GM21367 (cell line): ENCODE measurements around the gene BATF3.

Experiments used
- ATAC-seq: cut with Tn5 transposase; IDR thresholded peaks from one replicate; pipeline ENCODE4 v1.9.1; 2021; ENCODE audit not compliant: unreplicated experiment

Gene BATF3

DNA sequence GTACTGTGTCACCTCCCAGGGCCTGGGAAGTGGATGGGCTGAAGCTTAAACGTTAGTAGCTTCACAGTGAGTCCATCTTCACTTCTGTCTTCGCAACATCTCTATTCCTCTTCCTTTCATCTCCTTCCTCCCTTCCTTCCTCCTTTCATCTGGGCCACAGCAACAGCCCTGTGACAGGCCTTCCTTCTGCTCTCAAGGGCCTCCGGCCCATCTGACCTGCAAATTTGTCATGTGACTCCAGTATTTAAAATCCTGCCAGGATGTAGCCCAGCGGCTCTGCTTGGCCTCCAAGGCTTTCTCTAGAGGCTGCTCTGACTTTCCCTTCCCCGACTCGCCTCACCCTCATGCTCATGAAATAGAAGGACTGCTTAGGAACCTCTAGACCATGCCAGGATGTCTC is 10.9 kb upstream of the BATF3 start:
- no peak for ATAC-seq

DNA sequence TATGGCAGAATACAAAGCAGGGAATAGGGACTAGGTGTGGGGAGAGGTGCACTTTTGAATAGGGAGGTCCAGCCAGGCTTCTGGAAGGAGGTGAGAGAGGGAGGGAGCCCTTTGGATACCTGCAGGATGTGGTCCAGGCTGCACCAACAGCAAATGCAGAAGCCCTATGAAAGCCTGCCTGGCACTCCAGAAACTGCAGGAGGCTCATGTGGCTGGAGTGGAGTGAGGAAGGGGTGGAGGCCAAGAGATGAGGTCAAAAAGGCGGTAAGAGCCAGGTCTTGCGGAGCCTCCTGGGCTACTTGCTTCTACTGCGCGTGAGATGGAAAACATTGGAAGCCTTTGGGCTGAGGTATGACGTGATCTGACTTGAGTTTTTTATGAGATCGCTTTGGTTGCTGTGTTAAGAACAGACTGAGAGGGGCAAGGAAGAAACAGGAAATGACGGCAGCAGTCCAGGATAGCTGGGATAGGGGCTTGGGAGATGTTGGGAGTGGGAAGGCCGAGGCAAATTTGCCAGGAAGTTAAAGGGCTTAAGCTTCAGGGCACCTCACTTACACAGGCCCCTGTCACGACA is 4.4 kb upstream of the BATF3 start:
- no peak for ATAC-seq

DNA sequence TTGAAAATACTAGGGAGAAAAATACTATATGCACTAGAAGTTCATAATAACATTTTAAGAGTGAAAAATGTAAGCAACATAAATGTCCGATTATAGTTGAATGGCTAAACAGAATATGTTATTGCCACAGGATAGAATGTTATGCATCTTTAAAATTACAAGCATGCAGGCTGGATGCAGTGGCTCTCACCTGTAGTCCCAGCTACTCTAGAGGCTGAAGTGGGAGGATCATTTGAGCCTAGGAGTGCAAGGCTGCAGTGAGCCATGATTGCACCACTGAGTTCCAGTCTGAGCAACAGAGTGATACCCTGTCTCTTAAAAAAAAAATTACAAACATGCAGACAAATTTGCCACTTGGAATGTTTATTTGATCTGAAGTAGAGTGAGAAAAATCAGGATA is 3.0 kb upstream of the BATF3 start:
- ATAC-seq = no peak

DNA sequence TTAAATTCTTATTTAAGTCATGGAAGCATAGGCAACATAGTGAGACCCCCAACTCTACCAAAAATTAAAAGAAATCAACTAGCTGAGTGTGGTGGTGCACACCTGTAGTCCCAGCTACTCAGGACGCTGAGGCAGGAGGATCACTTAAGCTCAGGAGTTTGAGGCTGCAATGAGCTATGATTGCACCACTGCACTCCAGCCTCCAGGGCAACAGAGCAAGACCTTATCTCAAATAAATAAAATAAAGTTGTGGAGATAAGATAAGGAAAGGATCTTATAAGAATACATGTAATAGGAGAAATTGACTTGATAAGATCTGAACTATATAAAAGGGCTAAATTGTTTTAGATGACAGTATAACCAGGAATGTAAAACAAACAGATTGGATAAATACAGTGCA is 2.3 kb upstream of the BATF3 start:
- ATAC-seq = no peak

DNA sequence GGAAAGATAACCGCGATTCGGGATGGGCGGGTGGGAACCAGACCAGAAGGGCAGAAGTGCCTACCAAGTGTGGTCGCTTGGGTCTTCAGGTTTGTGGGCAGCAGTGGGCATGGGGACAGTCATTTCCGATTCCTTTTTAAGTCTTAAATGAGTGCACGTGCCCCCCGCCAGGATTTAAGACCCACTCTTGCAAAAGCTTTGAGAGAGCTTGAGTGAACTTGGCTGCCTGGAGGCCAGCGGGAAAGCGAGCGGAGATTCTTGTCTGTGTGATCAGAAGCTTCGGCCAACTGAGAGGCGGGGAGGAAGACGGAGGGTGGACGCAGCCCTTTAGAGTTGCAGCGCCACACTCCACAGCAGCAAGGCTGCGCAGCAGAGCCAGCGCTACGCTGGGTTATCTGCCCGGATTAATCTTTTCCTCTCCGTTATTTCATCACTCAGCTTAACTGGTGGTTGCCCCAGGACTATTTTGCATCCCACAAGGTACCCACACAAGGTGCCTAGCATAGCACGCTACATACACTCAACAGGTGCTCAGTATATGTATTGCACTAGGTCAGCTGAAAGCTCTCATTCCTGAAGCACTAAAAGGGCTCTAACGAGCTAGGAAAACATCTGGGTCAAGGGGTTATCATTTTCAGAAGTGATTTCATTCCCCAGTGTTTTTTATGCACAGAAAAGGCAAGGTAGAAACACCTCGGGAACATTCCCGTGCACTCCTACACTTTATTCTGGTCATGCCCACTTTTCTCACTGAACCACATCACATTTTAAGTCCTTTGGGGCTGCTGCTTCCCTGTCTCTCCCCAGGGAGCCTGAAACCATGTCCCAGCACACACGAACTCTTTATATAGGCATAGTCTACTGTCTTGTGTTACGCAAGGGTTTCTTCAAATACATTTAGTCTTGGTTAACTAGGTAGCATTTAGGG is 1.5 kb upstream of the BATF3 start:
- no peak for ATAC-seq

DNA sequence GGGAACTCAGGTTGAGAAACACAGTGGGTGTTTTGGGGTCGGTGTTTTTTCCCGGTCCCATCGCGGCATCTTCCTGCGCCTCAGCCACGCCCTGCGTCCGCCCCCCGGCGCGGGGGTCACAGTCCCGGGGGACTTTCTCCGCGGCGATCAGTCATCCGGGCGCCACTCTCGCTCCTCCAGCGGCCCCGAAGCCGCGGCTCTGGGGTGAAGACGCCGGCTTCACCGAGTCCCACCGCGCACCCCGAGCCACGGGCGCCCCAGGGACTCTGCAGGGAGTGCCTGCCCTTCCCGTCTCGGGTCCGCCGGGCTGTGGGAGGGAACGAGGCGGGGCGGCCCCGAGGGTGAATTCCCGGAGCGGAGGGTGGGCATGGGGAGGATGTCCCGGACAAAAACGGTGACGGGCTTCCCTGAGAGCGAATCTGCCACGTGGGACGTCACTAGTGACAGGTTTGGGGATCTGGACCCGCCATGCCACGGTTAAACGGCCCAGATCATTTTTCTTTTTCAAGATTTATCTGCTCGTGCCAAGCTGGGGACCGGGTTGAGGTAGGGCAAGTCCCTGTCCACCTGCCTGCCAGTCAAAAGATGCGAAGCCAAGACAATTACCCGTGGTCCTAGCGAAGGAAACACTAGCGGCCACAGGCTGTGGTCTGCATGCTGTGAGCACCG is 717 bp upstream of the BATF3 start:
- no peak for ATAC-seq

DNA sequence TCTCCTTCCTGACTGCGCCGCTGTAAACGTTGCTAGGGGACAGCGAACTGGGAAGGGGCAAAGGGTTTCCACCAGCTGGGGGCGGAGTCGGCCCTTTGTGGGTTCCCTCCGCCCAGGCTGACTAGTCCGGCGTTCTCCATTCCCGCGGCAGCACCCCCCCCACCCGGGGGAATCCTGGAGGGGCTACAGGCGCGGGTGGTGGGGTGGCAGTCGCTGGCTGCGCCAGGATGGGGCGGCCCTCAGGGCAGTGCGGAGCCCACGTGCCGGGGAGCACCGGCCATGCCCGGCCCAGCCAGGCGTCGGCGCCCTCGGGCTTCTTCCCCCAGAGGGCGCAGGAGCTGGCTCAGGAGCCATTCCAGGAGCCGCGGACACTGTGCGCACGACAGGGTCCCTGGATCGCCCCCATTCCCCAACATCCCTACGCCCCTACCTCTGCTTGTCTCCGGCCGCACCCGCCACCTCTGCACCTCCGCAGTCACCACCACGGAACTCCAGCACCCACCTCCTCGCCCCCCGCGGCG is 476 bp downstream of the BATF3 start:
- ATAC-seq = peak; percentile 71

DNA sequence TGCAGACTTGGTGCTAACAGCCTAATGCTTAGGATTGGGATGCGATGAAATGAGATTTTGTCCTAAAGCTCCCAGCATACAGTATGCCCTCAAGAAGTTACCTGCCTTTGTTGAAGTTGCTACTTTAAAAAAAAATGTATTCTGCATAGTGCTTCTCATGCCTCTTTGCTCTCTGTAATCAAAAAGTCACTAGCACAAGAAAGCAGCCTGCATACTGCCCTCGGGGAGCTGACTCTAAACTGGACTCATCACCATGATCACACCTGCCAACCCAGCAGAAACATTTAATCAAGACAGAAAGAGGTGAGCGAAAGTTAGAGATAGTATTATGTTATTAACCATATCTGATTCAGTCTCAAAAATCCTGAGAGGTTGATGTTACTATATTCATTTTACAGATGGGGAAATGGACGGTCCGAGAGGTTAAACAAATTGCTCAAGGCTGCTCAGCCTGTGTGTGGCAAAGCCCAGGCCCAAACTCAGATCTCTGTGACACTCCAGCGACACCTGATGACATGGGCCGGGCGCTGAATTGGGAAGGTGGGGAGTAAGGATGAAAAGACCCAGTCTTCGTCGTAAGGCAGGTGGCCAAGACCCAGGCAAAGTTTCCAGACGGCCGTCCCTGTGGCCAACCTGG is 1.1 kb downstream of the BATF3 start:
- peak; percentile 9 for ATAC-seq

DNA sequence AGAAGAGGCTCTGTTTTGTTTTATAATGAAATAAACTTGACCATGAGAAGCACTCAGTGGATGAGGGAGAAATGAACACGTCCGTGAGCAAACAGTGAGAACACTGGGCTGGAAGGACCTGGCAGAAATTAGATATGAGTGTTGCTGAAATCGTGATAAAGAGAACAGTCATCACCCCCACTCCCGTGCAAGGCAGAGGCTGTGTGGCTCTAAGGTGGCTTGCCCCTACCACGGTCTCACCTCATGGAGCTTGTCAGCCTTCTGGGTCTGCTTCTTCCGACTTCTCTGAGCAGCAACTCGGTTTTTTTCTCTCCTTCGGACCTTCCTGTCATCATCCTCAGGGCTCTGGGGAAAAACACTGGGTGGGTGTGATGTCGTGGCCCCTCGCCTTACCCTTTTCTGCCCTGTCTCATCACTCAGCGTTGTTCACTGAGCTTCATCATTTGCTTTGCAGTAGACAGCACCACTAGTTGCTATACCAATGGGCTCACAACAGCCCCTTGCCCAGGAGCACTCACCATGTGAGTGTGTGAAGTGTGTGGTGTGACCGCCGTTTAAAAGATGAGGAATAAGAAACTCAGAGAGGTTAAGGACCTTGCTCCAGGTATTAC is 2.8 kb downstream of the BATF3 start:
- ATAC-seq = no peak

DNA sequence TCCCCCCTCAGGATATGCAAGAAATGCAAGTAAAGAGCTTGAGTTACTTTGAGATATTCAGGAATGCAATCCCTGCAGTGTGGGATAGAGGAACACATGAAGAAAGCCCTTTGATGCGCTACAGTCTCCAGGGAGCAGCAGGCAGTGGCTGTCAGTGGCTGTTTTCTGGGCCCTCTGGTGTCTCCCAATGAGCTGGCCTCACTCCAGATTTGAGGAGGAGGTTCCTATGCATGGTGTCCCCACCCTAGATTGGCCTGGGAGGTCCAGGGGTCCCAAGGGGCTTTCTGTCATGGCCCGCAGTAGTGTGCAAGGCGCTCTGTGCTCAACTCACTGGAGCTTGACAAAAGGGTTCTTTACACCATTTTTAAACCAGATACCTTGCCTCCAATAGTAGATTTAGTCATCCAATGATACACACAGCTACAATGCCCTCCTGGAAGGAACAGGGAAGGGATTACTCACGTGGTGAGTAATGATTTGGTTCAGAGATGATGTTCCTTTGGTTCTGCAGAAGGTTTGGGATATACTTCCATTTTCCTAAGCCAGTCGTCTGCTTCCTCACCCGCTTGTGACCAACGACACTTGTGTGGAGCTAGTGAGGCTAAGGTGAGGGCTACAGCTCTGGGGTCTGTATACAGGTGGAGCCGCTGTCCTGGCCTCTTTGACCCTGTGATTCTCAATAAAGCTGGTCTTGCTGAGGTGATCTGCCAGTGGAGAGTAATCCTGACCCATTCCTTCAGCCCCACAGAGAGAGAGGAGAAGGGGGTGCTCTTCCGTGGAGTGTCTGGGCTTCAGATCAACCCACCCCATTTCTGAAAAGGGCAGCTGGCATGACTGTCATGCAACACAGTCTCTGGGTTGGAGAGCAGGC is 6.6 kb downstream of the BATF3 start:
- no peak for ATAC-seq

DNA sequence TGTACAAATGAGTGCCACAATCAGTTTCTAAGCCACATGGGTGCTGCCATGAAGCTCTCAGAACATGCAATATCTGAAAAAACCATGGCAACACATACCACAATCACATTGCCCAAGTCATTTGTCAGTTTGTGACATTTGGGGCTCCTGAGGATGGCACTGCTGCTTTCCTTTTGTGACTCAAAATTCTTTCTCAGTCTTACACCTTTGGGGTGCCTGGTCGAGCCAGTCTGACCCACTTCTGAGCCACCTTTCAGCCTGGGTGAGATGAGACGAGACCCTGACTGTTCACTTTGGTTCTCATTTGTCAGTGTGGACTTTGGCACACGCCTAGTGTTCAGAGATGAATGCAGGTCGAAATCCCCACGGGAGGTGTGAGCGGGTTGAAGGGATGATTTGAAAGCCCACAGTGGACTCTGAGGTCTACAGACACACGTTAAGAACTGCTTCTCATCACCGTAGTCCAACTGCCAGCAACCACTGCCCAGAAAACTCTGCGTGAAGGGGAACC is 8.0 kb downstream of the BATF3 start:
- no peak for ATAC-seq

DNA sequence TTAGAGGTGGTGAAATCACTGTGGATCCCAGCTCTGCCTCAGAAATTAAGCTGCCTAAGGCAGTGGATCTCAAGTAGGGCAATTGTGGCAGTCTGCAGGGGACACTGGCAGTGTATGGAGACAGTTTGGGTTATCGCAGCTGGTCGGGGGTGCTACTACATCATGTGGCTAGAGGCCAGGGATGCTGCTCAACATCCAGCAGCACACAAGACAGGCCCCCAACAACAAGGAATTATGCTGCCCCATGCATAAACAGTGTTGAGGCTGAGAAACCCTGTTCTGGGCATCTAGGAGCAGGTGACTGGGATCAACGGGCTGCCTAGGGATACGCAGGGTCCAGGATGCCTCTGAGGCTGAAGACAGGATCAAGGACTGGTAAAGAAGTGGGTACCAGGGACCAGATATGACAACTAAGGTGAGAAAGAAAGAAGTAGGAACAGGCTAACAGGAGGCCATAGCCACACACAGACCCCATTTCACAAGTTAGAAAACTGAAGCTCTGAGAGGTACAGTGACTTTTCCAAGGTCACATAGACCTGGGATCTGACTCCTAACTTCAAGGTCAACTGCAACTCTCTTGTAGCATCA is 8.7 kb downstream of the BATF3 start:
- ATAC-seq = no peak

DNA sequence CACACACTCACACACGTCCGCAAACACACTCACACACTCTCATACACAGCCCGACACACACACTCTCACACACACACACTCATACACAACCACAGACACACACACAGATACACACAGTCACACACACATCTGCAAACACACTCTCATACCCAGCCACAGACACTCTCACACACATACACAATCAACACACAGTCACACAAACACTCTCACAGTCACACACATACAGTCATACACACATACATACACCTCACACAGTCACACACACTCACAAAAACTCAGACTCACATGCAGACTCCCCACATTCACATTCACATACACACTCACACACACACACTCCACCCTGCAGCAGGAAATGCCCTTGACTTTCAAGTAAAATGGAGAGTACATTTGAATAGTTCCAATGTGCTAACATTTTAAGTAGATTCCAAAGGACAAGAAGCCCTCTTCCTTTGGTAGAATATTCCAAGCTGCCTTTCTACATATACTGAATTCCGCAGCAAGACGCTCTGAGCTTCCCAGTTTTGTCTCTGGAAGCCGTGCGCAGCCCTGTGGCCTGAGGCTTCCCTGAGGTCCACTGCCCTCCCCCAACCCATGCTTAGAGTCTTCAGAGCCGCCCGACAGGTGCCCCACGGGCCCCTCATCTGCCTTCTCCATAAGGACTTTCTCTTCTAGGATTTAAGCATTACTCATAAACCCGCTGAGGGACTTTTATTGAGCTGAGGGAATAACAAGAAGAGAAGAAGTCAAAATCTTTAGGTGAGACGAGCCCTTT is 9.7 kb downstream of the BATF3 start:
- no peak for ATAC-seq

DNA sequence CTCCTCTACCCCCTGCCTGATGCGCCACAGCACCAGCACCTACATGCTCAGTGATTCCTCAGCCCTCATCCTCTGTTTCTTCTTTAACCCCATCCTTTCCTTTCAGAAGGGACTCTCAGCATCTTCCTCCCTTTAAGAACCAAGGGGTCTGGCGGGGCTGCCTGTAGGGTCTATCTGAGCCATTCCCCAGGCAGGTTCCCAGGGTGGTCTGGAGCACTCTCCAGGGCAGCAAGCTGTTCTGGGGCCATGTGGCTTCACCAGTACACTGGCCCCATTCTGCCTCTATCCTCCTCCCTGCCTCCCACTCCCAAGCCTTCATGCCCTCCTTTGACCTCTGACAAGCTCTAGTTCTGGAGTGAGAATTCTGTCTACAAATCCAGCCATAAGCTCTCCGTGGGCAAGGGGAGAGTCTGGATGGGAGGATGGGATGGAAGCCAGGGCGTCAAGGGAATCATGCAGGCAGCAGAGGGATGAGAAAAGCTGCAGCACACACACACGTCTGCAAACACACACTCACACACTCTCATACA is 10.4 kb downstream of the BATF3 start:
- no peak for ATAC-seq

DNA sequence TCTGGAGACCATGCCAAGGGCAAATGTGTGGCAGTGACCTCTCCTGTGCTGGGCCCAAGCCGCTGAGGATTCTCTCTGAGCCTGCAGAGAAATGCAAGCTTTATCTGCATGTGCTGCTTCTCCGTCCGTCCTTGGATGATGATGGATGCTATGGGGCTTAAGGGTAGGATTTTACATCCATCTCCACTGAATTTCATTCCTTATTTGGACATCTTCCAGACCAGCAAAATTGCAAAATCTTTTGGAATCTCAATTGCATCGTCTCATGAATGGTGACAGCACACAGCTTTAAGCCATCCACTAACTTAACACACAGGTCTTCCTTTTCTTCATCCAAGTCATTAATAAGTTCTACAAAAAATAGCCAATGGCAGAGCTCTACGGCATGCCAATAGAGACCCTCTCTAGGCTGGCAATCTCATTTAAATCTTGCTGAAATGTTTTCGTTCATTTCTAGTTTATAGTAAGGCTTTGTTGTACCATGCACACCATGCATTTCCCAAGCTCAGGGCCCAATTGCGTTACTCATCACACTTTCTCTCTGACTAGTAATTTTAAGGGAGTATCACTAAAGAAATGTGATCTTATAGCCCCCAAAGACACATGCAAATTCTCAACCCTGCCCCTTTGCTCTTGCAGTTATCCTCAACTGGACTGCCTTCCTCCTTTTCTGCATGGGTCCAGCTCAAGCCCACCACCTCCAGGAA is 11.1 kb downstream of the BATF3 start:
- ATAC-seq = no peak

DNA sequence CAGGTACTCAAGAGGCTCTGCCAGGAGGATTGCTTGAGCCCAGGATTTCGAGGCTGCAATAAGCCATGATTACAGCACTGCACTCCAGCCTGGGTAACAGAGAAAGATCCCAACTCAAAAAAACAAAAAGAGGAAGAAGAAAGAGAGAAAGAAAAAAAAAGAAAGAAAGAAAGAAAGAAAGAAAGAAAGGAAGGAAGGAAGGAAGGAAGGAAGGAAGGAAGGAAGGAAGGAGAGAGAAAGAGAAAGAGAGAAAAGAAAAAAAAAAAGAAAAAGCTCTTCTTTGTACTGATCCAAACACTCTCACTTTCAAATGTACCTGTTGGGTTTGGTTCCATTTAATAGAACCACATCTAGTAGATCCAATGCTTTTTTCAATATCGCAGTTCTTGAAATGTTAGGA is 11.8 kb downstream of the BATF3 start:
- ATAC-seq = no peak

DNA sequence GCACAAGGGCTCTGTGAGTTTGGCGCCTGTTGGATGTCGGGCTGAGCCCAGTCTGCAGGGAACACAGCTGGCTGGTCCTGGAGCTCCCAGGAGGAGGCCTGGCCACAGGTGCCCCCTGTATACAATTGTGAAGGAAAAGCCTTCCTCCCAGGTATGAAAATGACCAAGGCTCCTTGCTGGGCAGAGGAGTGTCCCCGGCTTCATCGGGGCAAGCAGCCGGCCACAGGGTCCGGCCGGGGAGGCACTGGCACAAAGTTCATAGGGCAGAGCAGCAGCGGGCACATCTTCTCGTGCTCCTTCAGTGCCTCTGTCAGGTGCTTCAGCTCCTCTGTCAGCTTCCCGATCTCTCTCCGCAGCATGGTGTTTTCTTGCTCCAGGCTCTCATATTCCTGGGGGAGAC is 13.0 kb downstream of the BATF3 start:
- ATAC-seq = no peak

DNA sequence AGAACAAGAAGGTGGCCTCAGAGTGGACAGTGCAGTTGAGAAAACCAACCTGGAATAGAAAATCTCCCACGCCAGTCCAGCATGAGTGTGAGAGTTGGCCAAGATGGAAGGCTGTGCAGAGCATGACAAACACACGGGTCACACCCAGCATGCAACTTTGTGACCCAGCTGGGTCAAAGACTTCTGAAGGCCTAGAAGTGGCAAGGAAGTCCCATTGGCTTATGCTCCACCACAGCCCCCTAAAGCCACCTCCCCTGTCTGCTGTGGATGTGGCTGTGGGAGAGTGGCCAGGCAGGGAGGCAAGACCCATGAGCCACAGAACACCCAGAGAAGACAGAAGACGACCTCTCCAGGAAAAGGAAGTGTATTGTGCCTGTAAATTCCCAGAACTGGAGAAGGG is 13.6 kb downstream of the BATF3 start:
- no peak for ATAC-seq
